Neural cell (in vitro differentiated cells): ENCODE measurements around the gene NFIB. TPM values are rescaled to one million over a fixed set of nuclear protein-coding genes. Genes with fewer than 3 reads are reported as not detected.

Experiments
- H2AFZ ChIP-seq: fragments of 200-600, 300-800 bp; sonication (generic), shearing (Covaris generic); 2 replicates; pipeline ENCODE4 v1.6.0; 2014; ENCODE audit warnings: low read depth, mild to moderate bottlenecking, antibody characterized with exemption, low read length, moderate library complexity
- H3F3A ChIP-seq: fragments of 200-600 bp; shearing (Covaris generic); 2 replicates; pipeline ENCODE4 v1.6.1; 2016; ENCODE audit warnings: mild to moderate bottlenecking, moderate library complexity, mixed read lengths, antibody characterized with exemption, low read length; ENCODE audit not compliant: insufficient read depth, poor library complexity, severe bottlenecking
- H3K27ac ChIP-seq: fragments of 200-600, 300-800 bp; sonication (generic), shearing (Covaris generic); 2 replicates; pipeline ENCODE4 v1.5.1; 2014; ENCODE audit warnings: mild to moderate bottlenecking, low read length, moderate library complexity
- H3K27me3 ChIP-seq: fragments of 300-800, 200-600 bp; sonication (generic), shearing (Covaris generic); 2 replicates; pipeline ENCODE4 v1.6.0; 2014; ENCODE audit warnings: mild to moderate bottlenecking, low read depth, low read length, moderate library complexity; ENCODE audit not compliant: insufficient read depth
- H3K36me3 ChIP-seq: fragments of 300-800, 200-600 bp; sonication (generic), shearing (Covaris generic); 2 replicates; pipeline ENCODE4 v1.5.1; 2014; ENCODE audit warnings: mild to moderate bottlenecking, antibody characterized with exemption, low read length, moderate library complexity; ENCODE audit not compliant: insufficient read depth
- H3K4me2 ChIP-seq: fragments of 300-800, 200-600 bp; sonication (generic), shearing (Covaris generic); 2 replicates; pipeline ENCODE4 v1.6.0; 2014; ENCODE audit warnings: mild to moderate bottlenecking, low read length
- H3K4me3 ChIP-seq: fragments of 300-800, 200-600 bp; sonication (generic), shearing (Covaris generic); 2 replicates; pipeline ENCODE4 v1.5.1; 2014; ENCODE audit warnings: mild to moderate bottlenecking, low read length, moderate library complexity
- H3K79me2 ChIP-seq: fragments of 200-600 bp; shearing (Covaris generic); replicated peaks from 2 replicates; pipeline ENCODE4 v1.6.0; 2014; ENCODE audit warnings: mild to moderate bottlenecking, low read length, moderate library complexity; ENCODE audit not compliant: insufficient read depth
- H3K9ac ChIP-seq: fragments of 300-800, 200-600 bp; sonication (generic), shearing (Covaris generic); 2 replicates; pipeline ENCODE4 v1.6.1; 2016; ENCODE audit warnings: mild to moderate bottlenecking, low read length, mixed read lengths
- H3K9me2 ChIP-seq: fragments of 200-600 bp; shearing (Covaris generic); 2 replicates; pipeline ENCODE4 v1.6.1; 2016; ENCODE audit warnings: mild to moderate bottlenecking, low read length, mixed read lengths; ENCODE audit not compliant: insufficient read depth
- H3K9me3 ChIP-seq: fragments of 200-600, 300-800 bp; sonication (generic), shearing (Covaris generic); 2 replicates; pipeline ENCODE4 v1.6.1; 2016; ENCODE audit warnings: mild to moderate bottlenecking, mixed run types, low read length, moderate library complexity, mixed read lengths
- H4K20me1 ChIP-seq: fragments of 200-600 bp; shearing (Covaris generic); 2 replicates; pipeline ENCODE4 v1.6.1; 2016; ENCODE audit warnings: mild to moderate bottlenecking, mixed run types; ENCODE audit not compliant: insufficient read depth
- CTCF ChIP-seq: fragments of 450-650 bp; IDR thresholded peaks from 2 replicates; pipeline ENCODE4 v1.5.1; 2014; ENCODE audit warnings: antibody characterized with exemption, mild to moderate bottlenecking, moderate library complexity; ENCODE audit not compliant: poor library complexity, severe bottlenecking
- EP300 ChIP-seq: fragments of 450-650 bp; conservative IDR thresholded peaks from 2 replicates; pipeline ENCODE4 v1.6.1; 2014; ENCODE audit warnings: antibody characterized with exemption, mild to moderate bottlenecking, moderate library complexity; ENCODE audit not compliant: poor library complexity, severe bottlenecking
- EZH2 ChIP-seq: fragments of 200-600, 300-800 bp; shearing (Covaris generic), sonication (generic); IDR thresholded peaks from 2 replicates; pipeline ENCODE4 v1.6.1; 2014; ENCODE audit warnings: antibody characterized with exemption, low read length, borderline replicate concordance, mild to moderate bottlenecking; ENCODE audit not compliant: insufficient read depth, poor library complexity, severe bottlenecking
- MXI1 ChIP-seq: fragments of 450-650 bp; conservative IDR thresholded peaks from 2 replicates; pipeline ENCODE4 v1.6.1; 2014; ENCODE audit warnings: antibody characterized with exemption, mild to moderate bottlenecking; ENCODE audit not compliant: poor library complexity, severe bottlenecking
- POLR2AphosphoS5 ChIP-seq: IDR thresholded peaks from 2 replicates; pipeline ENCODE4 v1.6.1; 2012
- RAD21 ChIP-seq: fragments of 450-650 bp; conservative IDR thresholded peaks from 2 replicates; pipeline ENCODE4 v1.6.1; 2014; ENCODE audit warnings: antibody characterized with exemption, mild to moderate bottlenecking, moderate library complexity
- TAF1 ChIP-seq: IDR thresholded peaks from 2 replicates; pipeline ENCODE4 v1.6.1; 2012; ENCODE audit warnings: low read depth
- polyA plus RNA-seq: library from polyadenylated mRNA; depleted of rRNA; stranded (reverse); fragments of >200 nt; gene quantifications from 2 replicates; pipeline ENCODE4 v1.2.3, GENCODE V29; 2014
- TF ChIP-seq, protein P1 (sequence below): IDR thresholded peaks from 2 replicates; pipeline ENCODE4 v1.6.1; 2012; ENCODE audit warnings: borderline replicate concordance

NFIB gene
- polyA plus RNA-seq, 1 donor from 2014 or later: 0.73 TPM

DNA sequence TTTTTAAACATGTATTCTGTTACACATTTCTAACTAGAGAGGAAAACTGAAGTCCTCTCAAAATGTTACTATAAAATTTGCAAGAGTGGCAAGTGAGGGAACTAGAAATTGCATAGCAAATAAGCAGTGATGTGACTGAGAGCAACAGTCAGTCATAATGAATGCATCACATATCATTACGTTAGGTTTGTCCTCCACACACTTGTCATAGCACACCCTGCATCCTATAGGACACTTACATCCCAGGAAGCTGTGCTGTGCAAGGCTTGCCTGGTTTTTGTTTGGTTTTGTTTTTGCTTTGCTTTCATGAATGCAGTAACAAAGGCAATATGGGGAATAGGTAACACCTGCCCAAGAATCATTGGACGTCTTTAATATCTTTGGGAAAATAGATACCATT lies 10.8 kb downstream of the NFIB start:
- no peak overlapping the region for H3K27ac ChIP-seq
- H3K9ac ChIP-seq: no peak overlapping the region
- TF ChIP-seq CTCF (no peak), MXI1 (no peak), RAD21 (no peak), EZH2 (no peak), EP300 (no peak), POLR2AphosphoS5 (no peak), TAF1 (no peak)
- TF ChIP-seq, protein P1, sequence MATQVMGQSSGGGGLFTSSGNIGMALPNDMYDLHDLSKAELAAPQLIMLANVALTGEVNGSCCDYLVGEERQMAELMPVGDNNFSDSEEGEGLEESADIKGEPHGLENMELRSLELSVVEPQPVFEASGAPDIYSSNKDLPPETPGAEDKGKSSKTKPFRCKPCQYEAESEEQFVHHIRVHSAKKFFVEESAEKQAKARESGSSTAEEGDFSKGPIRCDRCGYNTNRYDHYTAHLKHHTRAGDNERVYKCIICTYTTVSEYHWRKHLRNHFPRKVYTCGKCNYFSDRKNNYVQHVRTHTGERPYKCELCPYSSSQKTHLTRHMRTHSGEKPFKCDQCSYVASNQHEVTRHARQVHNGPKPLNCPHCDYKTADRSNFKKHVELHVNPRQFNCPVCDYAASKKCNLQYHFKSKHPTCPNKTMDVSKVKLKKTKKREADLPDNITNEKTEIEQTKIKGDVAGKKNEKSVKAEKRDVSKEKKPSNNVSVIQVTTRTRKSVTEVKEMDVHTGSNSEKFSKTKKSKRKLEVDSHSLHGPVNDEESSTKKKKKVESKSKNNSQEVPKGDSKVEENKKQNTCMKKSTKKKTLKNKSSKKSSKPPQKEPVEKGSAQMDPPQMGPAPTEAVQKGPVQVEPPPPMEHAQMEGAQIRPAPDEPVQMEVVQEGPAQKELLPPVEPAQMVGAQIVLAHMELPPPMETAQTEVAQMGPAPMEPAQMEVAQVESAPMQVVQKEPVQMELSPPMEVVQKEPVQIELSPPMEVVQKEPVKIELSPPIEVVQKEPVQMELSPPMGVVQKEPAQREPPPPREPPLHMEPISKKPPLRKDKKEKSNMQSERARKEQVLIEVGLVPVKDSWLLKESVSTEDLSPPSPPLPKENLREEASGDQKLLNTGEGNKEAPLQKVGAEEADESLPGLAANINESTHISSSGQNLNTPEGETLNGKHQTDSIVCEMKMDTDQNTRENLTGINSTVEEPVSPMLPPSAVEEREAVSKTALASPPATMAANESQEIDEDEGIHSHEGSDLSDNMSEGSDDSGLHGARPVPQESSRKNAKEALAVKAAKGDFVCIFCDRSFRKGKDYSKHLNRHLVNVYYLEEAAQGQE: no peak

DNA sequence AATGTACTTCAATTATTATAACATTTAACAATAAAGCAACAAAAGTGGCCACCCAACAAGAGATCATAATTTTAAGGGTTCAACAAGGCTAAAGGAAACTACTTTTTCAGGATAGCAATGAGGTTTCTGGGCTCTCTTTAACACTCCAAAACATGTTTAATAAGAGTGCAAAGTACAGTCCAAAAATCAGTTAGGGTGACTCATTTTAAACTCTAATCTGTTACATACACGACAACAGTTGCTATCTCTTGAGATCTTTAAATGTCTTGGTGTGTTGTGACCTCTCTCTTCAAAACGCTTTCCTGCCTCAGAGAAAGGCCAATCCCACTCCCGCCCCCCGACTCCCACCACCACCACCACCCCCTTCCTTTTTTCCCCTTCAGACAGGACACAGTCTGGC lies 11.5 kb downstream of the NFIB start:
- Histone ChIP-seq H3K9me2 (no peaks in the 10 kb centered on the region), H4K20me1 (no peaks in the 10 kb centered on the region), H3F3A (no peaks in the 10 kb centered on the region), H3K9ac (no peak overlapping the region), H3K27me3 (no peaks in the 10 kb centered on the region), H3K27ac (no peak overlapping the region), H3K79me2 (no peaks in the 10 kb centered on the region), H3K4me2 (no peak overlapping the region), H3K9me3 (no peaks in the 10 kb centered on the region), H2AFZ (no peak overlapping the region), H3K36me3 (no peaks in the 10 kb centered on the region), H3K4me3 (no peak overlapping the region)
- no peak for TF ChIP-seq EZH2
- TF ChIP-seq, protein P1: no peak
- TF ChIP-seq TAF1: no peak
- TF ChIP-seq MXI1: no peak
- no peak for TF ChIP-seq POLR2AphosphoS5
- no peak for TF ChIP-seq CTCF
- TF ChIP-seq RAD21: no peak
- TF ChIP-seq EP300: no peak

More for the DNA sequence above, 10.8 kb downstream of the NFIB start:
- no peaks in the 10 kb centered on the region for H3K27me3 ChIP-seq
- no peaks in the 10 kb centered on the region for H3K36me3 ChIP-seq
- H3K4me2 ChIP-seq: no peak overlapping the region
- H3K9me2 ChIP-seq: no peaks in the 10 kb centered on the region
- no peaks in the 10 kb centered on the region for H3K9me3 ChIP-seq
- no peaks in the 10 kb centered on the region for H4K20me1 ChIP-seq
- H2AFZ ChIP-seq: no peak overlapping the region
- no peaks in the 10 kb centered on the region for H3K79me2 ChIP-seq
- H3K4me3 ChIP-seq: no peak overlapping the region
- H3F3A ChIP-seq: no peaks in the 10 kb centered on the region
